Measurements from ENCODE around the gene DEPDC5. TPM values are rescaled to one million over a fixed set of nuclear protein-coding genes. Genes with fewer than 3 reads are reported as not detected.

Gene DEPDC5
- total and polyA plus RNA-seq, 10 of the 15 experiments (the other 5 are each of a cell fraction or from before 2014, with no cell fraction given) = 3.0 to 38.9 (median 22.8) TPM

DNA sequence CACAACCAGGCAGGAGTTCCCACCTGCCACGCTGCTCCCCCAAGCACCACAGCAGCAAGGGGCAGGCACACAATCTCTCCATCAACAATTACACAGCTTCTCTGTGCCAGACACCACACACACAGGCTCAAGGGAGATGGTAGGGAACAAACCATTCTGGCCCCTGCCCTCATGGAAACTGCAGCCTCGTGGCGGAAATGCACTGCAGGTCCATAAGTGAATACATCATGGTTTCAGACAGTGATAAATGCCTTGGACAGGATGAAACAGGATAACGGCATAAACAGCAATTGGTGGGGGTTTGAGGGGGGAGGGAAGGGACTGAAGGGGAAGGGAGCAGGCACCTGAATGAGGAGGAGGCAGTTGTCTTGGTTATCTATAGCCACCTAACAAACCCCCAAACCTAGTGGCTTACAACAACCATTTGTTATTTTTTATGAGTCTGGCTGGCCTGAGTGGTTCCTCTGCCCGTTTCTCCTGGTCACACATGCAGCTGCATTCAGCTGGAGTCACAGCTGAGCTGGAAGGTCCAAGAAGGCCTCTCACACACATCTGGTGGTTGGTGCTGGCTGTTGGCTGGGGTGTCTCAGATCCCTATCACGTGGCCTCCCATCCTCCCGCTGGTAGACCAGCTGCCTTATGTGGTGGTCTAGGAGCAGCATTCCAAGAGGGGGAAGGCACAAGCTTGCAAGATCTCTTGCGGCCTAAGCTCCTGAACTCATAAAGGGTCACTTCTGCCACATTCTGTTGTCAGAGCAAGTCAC, 175.5 kb downstream of the DEPDC5 start:
- in situ Hi-C loops (cut with MboI) (no loop called here), intact Hi-C loops (cut with micrococcal nuclease; ENCODE audit: unreplicated experiment) (no loop called here)
- no peak overlapping the region for H3K9ac ChIP-seq (ENCODE audit: control insufficient read depth, insufficient read depth, low read length)
- H3K4me3 ChIP-seq = no peak overlapping the region
- WGBS (ENCODE audit: insufficient coverage, insufficient replicate concordance, low lambda C conversion rate, missing lambda C conversion rate) = 44% methylated on average over 8 of the region's 8 CpGs
- ChIA-PET SMC1A (ENCODE audit: uncharacterized antibody, unreplicated experiment) (no interaction called here), CTCF (interaction anchor here (0.6 kb wide), 1 partner anchor 263 kb away, joined by 3 read pairs; no protein-coding TSS in a partner anchor), POLR2A (interaction anchor here (1.0 kb wide), 1 partner anchor 10 kb away, joined by 4 read pairs; no protein-coding TSS in a partner anchor), RAD21 (ENCODE audit: unreplicated experiment) (no interaction called here)
- no peaks in the 10 kb centered on the region for H4K20me1 ChIP-seq (ENCODE audit: control insufficient read depth, insufficient read depth)
- TF ChIP-seq YBX1 (IDR thresholded peaks at IDR 0.05) (no peak), TBL1XR1 (IDR thresholded peaks at IDR 0.05; ENCODE audit: low read depth, low read length) (no peak), TAF1 (IDR thresholded peaks at IDR 0.05; ENCODE audit: borderline replicate concordance, low read depth, low read length) (no peak), RAD51 (IDR thresholded peaks at IDR 0.05) (no peak), LARP7 (IDR thresholded peaks at IDR 0.05) (no peak), POU2F2 (IDR thresholded peaks at IDR 0.05; ENCODE audit: borderline replicate concordance, low read depth, low read length) (no peak)
- no peak overlapping the region for H2AFZ ChIP-seq (ENCODE audit: control insufficient read depth, low read depth, low read length)
- H3K4me1 ChIP-seq (ENCODE audit: control insufficient read depth, insufficient read depth, low read length) = no peaks in the 10 kb centered on the region
- no peak overlapping the region for H3K4me2 ChIP-seq (ENCODE audit: control insufficient read depth, insufficient read depth)
- H3K27ac ChIP-seq (ENCODE audit: control insufficient read depth, insufficient read depth) = no peak overlapping the region
- no peak for DNase-seq (ENCODE audit: low read depth, low spot score)
- no peaks in the 10 kb centered on the region for H3K79me2 ChIP-seq (ENCODE audit: control insufficient read depth, insufficient read depth, low read length)
- H3K36me3 ChIP-seq (ENCODE audit: control insufficient read depth in 2 of 2, insufficient read depth in 2 of 2, low read length in 1 of 2) = no peaks in the 10 kb centered on the region
- no peaks in the 10 kb centered on the region for H3K27me3 ChIP-seq (replicated peaks in 1 of 2; ENCODE audit: control insufficient read depth in 2 of 2, insufficient read depth in 2 of 2, low read length in 1 of 2)
- BruUV-seq (replicated peaks) = no TSS peak
- ATAC-seq = no peak
- FAIRE-seq = no peak
- no peaks in the 10 kb centered on the region for H3K9me3 ChIP-seq (replicated peaks; ENCODE audit: control insufficient read depth, insufficient read depth, low read length)

DNA sequence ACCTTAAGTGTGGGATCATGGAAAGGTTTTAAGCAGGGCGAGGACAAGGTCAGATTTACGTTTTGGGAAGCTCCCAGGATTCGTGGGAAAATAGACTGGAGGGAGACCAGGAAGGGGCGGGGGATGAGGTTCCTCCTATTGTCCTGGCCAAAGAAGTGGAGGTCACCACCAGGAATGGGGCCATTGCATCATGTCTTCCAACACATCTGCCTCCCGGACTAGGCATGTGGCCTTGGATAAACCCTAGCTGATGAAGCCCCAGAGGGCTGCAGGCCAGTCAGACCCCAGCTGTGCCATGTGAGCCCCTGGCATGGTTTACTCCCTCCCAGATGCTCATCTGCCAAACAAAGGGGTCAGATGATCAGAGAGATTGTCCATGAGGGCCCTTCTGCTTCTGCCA, 179.0 kb downstream of the DEPDC5 start:
- ChIA-PET RAD21 (ENCODE audit: unreplicated experiment) (no interaction called here), SMC1A (ENCODE audit: uncharacterized antibody, unreplicated experiment) (no interaction called here), CTCF (no interaction called here), POLR2A (no interaction called here)
- peaks cover 0 to 2% of the 10 kb centered on the region in 2 experiments; a peak in 1 of 4 replicates for H3K27me3 ChIP-seq (replicated peaks in 1 of 2; ENCODE audit: control insufficient read depth in 2 of 2, insufficient read depth in 2 of 2, low read length in 1 of 2)
- WGBS (ENCODE audit: insufficient coverage, insufficient replicate concordance, low lambda C conversion rate, missing lambda C conversion rate) = 2% methylated on average over 5 of the region's 5 CpGs
- no peaks in the 10 kb centered on the region for H3K4me1 ChIP-seq (ENCODE audit: control insufficient read depth, insufficient read depth, low read length)
- no peak overlapping the region for H2AFZ ChIP-seq (ENCODE audit: control insufficient read depth, low read depth, low read length)
- H4K20me1 ChIP-seq (ENCODE audit: control insufficient read depth, insufficient read depth) = no peaks in the 10 kb centered on the region
- no peak overlapping the region for H3K4me2 ChIP-seq (ENCODE audit: control insufficient read depth, insufficient read depth)
- intact Hi-C loops (cut with micrococcal nuclease; ENCODE audit: unreplicated experiment) = no loop called here
- no TSS peak for BruUV-seq (replicated peaks)
- TF ChIP-seq IKZF1 (conservative IDR thresholded peaks at IDR 0.05) (no peak), ZNF622 (IDR thresholded peaks at IDR 0.05) (no peak), FOXM1 (IDR thresholded peaks at IDR 0.05; ENCODE audit: low read depth, low read length) (no peak), HDAC2 (IDR thresholded peaks at IDR 0.05) (no peak), JUND (IDR thresholded peaks at IDR 0.05; ENCODE audit: low read depth, low read length) (no peak), SPI1 (IDR thresholded peaks at IDR 0.05; ENCODE audit: borderline replicate concordance, insufficient read depth, low read depth, low read length) (no peak), MEF2B (IDR thresholded peaks at IDR 0.05; ENCODE audit: partially characterized antibody, poor library complexity, severe bottlenecking) (no peak), RAD21 (IDR thresholded peaks at IDR 0.05; ENCODE audit: insufficient read depth, low read depth, low read length) (no peak), BRCA1 (IDR thresholded peaks at IDR 0.05; ENCODE audit: low read depth, low read length) (no peak)
- TF ChIP-seq, protein P1, sequence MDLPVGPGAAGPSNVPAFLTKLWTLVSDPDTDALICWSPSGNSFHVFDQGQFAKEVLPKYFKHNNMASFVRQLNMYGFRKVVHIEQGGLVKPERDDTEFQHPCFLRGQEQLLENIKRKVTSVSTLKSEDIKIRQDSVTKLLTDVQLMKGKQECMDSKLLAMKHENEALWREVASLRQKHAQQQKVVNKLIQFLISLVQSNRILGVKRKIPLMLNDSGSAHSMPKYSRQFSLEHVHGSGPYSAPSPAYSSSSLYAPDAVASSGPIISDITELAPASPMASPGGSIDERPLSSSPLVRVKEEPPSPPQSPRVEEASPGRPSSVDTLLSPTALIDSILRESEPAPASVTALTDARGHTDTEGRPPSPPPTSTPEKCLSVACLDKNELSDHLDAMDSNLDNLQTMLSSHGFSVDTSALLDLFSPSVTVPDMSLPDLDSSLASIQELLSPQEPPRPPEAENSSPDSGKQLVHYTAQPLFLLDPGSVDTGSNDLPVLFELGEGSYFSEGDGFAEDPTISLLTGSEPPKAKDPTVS (IDR thresholded peaks at IDR 0.05; ENCODE audit: low read depth, low read length) = no peak
- H3K9me3 ChIP-seq (replicated peaks; ENCODE audit: control insufficient read depth, insufficient read depth, low read length) = no peaks in the 10 kb centered on the region
- H3K79me2 ChIP-seq (ENCODE audit: control insufficient read depth, insufficient read depth, low read length) = no peaks in the 10 kb centered on the region
- H3K36me3 ChIP-seq (ENCODE audit: control insufficient read depth in 2 of 2, insufficient read depth in 2 of 2, low read length in 1 of 2) = no peaks in the 10 kb centered on the region
- no peak for FAIRE-seq
- H3K9ac ChIP-seq (ENCODE audit: control insufficient read depth, insufficient read depth, low read length) = no peak overlapping the region
- DNase-seq (ENCODE audit: low read depth, low spot score) = no peak
- H3K4me3 ChIP-seq = no peak overlapping the region
- H3K27ac ChIP-seq (ENCODE audit: control insufficient read depth, insufficient read depth) = no peak overlapping the region
- no peak for ATAC-seq
- in situ Hi-C loops (cut with MboI) = no loop called here
